Measurements from ENCODE around the gene TMEM17. TPM values are rescaled to one million over a fixed set of nuclear protein-coding genes. Genes with fewer than 3 reads are reported as not detected.
A peak's percentile ranks its signal among the peaks of the same experiment; 100 is the strongest.

TMEM17 gene
- total RNA-seq, 1 donor from 2014 or later: 0.23 TPM

DNA sequence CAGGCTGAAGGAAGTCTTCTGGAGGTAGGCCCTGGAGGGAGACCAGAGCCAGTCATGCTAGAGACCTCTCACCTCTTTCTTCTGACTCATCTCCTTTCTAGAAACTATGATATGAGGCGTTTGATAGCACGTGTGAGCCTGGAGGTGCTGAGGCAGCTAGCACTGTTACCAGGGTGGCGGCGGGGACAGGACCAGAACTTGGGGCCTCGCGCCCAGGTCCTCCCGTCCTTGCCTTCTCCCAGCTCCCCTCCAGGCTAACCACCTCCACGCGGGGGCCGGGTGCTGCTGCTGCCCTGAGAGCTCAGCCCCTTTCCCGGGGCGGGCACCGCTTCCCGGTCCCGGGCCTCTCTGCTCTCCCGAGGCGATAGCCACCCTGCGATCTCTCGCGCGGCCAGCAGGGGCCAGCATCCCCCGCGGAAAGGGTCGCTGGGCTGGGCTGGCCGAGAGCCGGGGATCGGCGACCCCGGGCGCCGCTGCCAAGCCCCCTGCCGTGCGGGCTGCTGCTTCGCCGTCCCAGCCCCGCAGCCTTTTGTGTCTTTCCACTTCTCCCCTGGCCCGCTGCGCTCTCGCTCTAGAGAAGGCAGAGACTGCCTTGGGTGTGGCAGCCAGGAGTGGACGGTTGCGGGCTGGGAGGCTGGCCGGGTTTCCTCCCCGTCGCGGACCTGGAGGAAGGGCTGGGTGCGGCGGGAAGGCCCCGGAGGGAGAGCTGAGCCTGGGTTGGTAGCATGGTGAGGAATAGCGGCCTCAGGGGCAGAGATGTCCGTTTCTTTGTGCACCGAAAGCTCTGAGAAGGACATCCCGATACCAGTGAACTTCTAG is 49.1 kb downstream of the TMEM17 start:
- H3K36me3 Mint-ChIP-seq (ENCODE audit: low read depth): no peaks in the 10 kb centered on the region

DNA sequence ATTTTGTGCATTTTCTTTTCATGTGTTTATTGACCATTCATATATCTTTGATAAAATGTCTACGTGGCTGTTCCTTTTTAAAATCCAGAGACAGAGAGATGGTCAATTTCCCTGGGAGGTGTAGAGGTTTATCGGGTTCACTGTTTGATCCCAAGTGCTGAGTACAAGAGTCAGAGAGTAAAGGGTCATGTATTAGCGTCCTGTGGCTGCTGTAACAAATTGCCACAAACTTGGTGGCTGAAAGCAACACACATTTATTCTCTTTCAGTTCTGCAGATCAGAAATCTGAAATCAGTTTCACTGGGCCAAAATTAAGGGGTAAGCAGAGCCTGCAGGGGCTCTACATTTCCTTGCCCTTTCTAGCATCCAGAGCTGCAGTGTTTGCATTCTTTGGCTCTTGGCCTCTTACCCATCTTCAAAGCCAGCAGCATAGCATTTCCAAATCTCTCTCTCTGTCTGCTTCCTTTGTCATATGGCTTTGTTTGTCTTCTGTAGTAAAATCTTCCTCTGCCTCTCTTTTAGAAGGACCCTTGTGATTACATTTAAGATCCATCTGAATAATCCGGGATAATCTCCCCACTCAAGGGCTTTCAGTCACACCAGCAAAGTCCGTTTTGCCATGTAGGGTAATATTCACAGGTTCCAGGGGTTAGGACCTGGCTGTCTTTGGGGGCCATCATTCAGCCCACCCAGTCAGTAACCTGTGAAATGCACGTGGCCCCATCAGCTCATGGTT is 49.9 kb downstream of the TMEM17 start:
- no peaks in the 10 kb centered on the region for H3K9me3 Mint-ChIP-seq
- no peak overlapping the region for H3K4me3 Mint-ChIP-seq
- H3K36me3 Mint-ChIP-seq (ENCODE audit: low read depth): no peaks in the 10 kb centered on the region
- H3K4me1 Mint-ChIP-seq (ENCODE audit: low read depth): no peaks in the 10 kb centered on the region
- no peak overlapping the region for H3K27ac Mint-ChIP-seq
- H3K27me3 Mint-ChIP-seq (ENCODE audit: insufficient read depth): peaks cover 3% of the 10 kb centered on the region
- intact Hi-C loops (cut with micrococcal nuclease): loop anchor here (2.0 to 10.0 kb wide), 4 partner anchors 569 to 1086 kb away; no protein-coding TSS in a partner anchor
- no peak for DNase-seq (ENCODE audit: low spot score)

More for the DNA sequence above, 49.1 kb downstream of the TMEM17 start:
- DNase-seq (ENCODE audit: low spot score): peak; percentile 45
- intact Hi-C loops (cut with micrococcal nuclease): loop anchor here (1.0 to 10.0 kb wide), 5 partner anchors 318 to 1085 kb away; no protein-coding TSS in a partner anchor
- H3K4me3 Mint-ChIP-seq: peak overlapping the region; percentile 19
- no peak overlapping the region for H3K27ac Mint-ChIP-seq
- H3K4me1 Mint-ChIP-seq (ENCODE audit: low read depth): no peaks in the 10 kb centered on the region
- peaks cover 3% of the 10 kb centered on the region for H3K27me3 Mint-ChIP-seq (ENCODE audit: insufficient read depth)
- no peaks in the 10 kb centered on the region for H3K9me3 Mint-ChIP-seq

DNA sequence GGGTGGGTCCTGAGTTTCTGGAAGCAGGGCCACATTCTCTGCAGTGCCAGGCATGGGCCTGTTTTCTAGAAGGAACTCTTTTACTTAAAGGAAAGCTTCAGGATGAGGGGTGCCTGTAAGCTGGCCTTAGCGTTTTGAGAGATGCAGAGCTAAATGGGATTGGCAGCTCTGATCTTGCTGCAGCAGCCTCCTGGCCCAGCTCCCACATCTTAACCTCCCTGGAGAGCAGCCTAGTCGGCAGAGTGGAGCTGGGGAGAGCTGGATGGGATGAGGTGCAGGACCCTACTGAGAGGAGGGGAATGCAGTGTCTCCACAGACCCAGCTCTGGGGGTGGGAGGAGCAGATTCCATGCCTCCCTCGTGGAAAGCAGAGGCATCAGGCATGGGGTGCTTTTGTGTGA is 52.0 kb downstream of the TMEM17 start:
- intact Hi-C loops (cut with micrococcal nuclease): loop anchor here (10.0 kb wide), 2 partner anchors 571 to 1031 kb away; no protein-coding TSS in a partner anchor
- H3K4me3 Mint-ChIP-seq: no peak overlapping the region
- DNase-seq (ENCODE audit: low spot score): no peak
- no peaks in the 10 kb centered on the region for H3K9me3 Mint-ChIP-seq
- peaks cover 5% of the 10 kb centered on the region for H3K27me3 Mint-ChIP-seq (ENCODE audit: insufficient read depth)
- H3K4me1 Mint-ChIP-seq (ENCODE audit: low read depth): no peaks in the 10 kb centered on the region
- no peaks in the 10 kb centered on the region for H3K36me3 Mint-ChIP-seq (ENCODE audit: low read depth)
- no peak overlapping the region for H3K27ac Mint-ChIP-seq

DNA sequence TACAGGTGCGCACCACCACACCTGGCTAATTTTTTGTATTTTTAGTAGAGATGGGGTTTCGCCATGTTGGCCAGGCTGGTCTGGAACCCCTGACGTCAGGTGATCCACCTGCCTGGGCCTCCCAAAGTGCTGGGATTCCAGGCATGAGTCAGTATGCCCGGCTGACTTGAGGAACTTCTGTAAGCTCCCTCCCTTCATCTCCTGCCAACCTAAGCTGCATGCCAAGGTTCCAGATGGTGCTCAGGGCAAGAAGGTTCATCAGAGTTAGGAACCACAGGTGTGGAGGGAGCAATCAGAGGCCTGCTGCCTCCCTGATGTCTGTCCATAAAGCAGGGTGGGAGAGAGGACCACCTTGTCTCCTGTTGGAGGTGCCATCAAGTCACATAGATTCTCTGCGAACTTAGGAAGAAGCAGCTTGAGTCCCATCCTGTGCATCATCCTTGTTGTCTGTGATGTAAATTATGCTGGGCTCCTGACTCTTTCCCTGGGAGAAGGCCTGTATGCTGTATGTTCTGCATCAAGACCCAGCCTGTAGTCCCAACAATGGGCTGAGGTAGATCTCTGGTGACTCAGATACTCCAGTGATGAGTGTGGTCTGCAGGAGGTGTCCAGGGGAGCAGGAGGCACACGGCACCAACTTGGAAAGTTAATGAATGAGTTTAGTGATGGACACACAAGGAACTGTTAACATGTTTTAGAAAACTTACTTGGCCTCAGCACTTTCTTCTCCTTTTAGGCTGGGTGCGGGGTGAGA is 53.1 kb downstream of the TMEM17 start:
- Mint-ChIP-seq H3K36me3 (ENCODE audit: low read depth) (no peaks in the 10 kb centered on the region), H3K4me1 (ENCODE audit: low read depth) (no peaks in the 10 kb centered on the region), H3K27me3 (ENCODE audit: insufficient read depth) (peaks cover 5% of the 10 kb centered on the region), H3K9me3 (no peaks in the 10 kb centered on the region), H3K4me3 (no peak overlapping the region), H3K27ac (no peak overlapping the region)
- no peak for DNase-seq (ENCODE audit: low spot score)
- intact Hi-C loops (cut with micrococcal nuclease): loop anchor here (10.0 kb wide), 2 partner anchors 572 to 1032 kb away; no protein-coding TSS in a partner anchor

DNA sequence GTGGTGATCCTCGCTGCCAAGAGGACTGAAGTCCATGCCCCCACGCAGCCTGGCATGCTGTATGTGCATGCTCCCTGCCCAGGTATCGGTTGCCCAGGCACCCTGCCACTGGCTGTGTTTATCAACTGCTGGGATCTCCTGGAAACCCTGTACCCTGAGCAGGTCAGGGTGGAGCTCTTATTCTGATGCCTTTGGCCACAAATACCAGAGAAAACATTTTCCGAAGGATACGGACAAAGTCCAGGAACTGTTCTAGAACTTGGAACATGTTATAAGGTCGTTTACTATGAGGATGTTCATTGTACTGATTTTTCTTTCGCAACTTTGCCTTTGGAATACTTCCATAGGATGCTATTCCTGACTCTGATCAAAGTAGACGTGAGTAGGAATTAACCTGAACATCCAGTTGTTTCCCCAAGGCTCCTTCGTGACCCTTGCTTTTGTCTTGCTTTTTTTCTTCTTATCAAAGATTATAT is 55.2 kb downstream of the TMEM17 start:
- intact Hi-C loops (cut with micrococcal nuclease): loop anchor here (10.0 kb wide), 2 partner anchors 574 to 1034 kb away; no protein-coding TSS in a partner anchor
- no peak overlapping the region for H3K27ac Mint-ChIP-seq
- no peaks in the 10 kb centered on the region for H3K4me1 Mint-ChIP-seq (ENCODE audit: low read depth)
- H3K36me3 Mint-ChIP-seq (ENCODE audit: low read depth): no peaks in the 10 kb centered on the region
- no peaks in the 10 kb centered on the region for H3K9me3 Mint-ChIP-seq
- DNase-seq (ENCODE audit: low spot score): no peak
- H3K4me3 Mint-ChIP-seq: no peak overlapping the region
- H3K27me3 Mint-ChIP-seq (ENCODE audit: insufficient read depth): peaks cover 5% of the 10 kb centered on the region

Other genes with a start within 250 kb of the TMEM17 start
- gene EHBP1, start 199.5 kb upstream of the TMEM17 start, total RNA-seq: 23.7 and 24.4 TPM in 2 replicates

Data from activated T-helper 1 cell treated with anti-CD3 and anti-CD28 coated beads, Interleukin-12 subunit alpha, Interleukin-12 subunit beta, Interleukin-2, Interleukin-4 antibody, amounts not matched to agents 30 ng/mL and 10 ng/mL and 1 ng/mL, durations not matched to agents 14 hours and 24 hours and 36 hours (primary cell).